GM21447 (cell line): ENCODE results near the gene KDF1.
"Not testable (repeated sequence)": the region's sequence is repeated elsewhere in the genome, so short reads cannot be mapped to it uniquely, and the experiment has no call there.

Source experiments
- ATAC-seq: cut with Tn5 transposase; IDR thresholded peaks from one replicate; pipeline ENCODE4 v1.9.1; 2021; ENCODE audit not compliant: unreplicated experiment

The KDF1 gene

DNA sequence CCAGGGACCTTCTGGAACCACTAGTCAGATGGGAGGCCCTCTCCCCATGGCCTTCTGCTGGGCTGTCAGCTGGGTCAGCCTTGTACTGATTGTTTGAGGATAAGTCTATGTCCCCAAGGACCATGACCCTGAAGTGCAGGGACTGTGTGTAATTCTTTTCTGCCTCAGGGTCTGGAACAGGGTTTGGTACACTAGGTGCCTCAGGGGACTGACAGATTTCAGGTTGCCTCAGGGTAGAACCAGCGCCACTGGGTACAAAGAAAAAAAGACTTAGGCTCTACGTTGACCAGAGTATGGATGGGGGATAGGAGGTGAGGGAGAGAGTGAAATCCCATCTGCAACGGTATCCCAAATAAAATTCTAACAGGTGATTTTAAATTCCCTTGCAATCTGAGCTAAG lies 3.0 kb downstream of the KDF1 start:
- ATAC-seq, result no peak

- ATAC-seq, result no peak
Observed at GRCh38 chr1:26956321-26956720, 3.9 kb downstream of the KDF1 start.

DNA sequence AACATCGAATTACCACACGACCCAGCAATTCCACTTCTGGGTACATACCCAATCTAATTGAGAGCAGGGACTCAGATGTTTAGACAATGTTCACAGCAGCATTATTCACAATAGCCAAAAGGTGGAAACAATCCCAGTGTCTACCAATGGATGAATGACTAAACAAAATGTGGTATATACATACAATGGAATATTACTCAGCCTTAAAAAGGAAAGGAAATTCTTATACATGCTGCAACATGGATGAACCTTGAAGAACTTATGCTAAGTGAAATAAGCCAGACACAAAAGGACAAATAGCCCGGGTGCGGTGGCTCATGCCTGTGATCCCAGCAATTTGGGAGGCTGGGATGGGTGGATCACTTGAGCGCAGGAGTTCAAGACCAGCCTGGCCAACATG lies 6.9 kb downstream of the KDF1 start:
- ATAC-seq, result no peak

DNA sequence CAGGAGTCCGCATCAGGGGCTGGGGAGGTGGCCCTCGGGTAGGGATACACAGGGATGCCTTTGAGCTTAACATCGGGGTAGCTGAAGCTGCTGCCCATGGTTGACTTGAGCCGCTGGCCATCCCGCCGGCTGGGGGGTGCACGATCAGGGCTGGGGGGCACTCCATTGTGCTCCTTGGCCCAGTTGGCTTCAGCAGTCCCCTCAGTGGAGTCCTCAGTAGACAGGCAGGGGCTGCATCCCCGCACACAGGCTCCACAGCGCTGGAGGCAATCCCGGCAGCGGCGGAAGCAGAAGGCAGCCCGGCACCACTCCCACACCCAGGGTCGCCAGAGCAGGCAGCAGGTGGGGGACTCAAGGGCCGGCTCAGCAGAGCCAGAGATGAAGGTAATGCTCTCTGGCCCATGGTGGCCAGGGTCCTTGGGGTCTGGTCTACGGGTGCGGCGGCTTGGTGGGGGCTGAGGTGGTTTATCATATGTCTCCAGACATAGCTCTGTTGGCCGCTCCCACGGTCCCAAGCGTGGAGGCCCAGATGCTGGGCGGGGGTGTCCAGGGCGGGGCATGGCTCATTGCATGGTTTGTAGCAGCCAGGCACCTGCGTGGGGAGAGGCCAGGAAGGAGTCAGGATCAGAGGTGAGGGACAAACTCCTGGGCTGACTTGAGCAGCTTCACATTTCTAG lies 8.3 kb downstream of the KDF1 start:
- no peak for ATAC-seq

DNA sequence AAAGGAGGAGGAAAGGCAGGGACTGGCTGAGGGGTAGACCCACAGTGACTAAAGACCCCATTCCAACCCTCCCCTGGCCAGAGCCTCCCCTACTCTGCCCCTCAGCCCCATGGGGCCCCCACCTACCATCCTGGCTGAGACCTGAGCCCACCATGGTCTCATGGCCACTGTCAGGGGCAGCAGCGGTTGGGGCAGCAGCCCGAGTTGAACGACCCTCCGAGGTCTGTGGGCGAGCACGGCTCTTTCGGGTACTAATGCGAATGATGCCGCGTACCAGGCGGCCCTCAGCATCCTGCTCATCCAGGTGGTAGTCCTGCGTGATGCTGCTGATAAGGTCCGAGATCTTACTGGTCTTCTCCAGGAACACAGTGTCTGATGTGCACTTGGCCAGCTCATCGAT lies 9.1 kb downstream of the KDF1 start:
- ATAC-seq, result no peak

GRCh38 chr1:26950602-26951001 lies 9.7 kb downstream of the KDF1 start:
- no peak for ATAC-seq

GRCh38 chr1:26949926-26950319 lies 10.3 kb downstream of the KDF1 start:
- ATAC-seq, result no peak

- ATAC-seq, result no peak
Observed at GRCh38 chr1:26949266-26949925, 10.9 kb downstream of the KDF1 start.

DNA sequence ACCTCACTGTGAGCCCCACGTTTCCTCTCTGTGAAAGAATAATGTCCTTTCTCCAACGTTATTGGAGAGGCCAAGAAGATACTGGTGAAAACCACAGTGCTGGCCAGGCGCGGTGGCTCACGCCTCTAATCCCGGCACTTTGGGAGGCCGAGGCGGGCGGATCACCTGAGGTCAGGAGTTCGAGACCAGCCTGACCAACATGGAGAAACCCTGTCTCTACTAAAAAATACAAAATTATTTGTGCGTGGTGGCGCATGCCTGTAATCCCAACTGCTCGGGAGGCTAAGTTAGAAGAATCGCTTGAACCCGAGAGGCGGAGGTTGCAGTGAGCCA lies 11.6 kb downstream of the KDF1 start:
- not testable (repeated sequence) for ATAC-seq

DNA sequence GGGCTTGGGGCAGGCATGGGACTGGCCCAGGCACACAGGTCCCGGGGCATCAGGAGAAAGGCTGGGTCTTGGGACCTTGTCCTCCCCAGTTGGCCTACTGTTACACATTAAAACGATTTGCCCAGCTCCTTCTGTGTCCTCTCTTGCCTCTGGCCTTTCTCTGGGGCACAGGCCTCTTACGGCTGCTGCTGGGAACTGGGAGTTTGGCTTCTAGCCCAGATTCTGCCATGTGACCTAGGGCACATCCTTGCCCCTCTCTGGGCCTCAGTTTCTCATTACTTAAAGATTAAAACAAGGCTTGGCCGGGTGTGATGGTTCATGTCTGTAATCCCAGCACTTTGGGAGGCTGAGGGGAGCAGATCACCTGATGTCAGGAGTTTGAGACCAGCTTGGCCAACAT lies 14.0 kb downstream of the KDF1 start:
- ATAC-seq, result no peak

GRCh38 chr1:26945728-26946127 lies 14.5 kb downstream of the KDF1 start:
- no peak for ATAC-seq

DNA sequence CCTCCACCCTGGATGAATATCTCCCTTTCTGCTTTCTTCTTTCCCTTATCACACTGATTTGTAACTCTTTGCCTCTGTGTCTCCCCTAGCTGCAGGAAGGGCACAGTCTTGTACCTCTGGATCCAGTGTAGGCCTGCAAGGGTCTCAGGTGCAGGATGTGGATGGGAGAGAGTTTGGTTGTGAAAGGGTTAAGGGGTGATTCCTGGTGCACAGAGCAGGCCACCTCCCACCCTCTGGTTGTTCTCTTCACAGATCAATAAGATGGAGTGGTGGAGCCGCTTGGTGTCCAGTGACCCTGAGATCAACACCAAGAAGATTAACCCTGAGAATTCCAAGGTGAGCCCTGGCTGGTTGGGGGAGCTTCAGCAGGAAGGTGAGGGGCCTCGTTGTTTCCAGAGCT lies 15.1 kb downstream of the KDF1 start:
- ATAC-seq, result no peak

DNA sequence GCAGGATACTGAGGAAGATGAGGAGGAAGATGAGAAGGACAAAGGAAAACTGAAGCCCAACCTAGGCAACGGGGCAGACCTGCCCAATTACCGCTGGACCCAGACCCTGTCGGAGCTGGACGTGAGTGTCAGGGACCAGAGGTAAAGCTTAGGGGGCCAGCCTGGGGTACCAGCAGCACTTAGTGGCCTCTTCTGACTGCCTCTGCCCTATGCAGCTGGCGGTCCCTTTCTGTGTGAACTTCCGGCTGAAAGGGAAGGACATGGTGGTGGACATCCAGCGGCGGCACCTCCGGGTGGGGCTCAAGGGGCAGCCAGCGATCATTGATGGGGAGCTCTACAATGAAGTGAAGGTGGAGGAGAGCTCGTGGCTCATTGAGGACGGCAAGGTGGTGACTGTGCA lies 17.6 kb downstream of the KDF1 start:
- no peak for ATAC-seq

DNA sequence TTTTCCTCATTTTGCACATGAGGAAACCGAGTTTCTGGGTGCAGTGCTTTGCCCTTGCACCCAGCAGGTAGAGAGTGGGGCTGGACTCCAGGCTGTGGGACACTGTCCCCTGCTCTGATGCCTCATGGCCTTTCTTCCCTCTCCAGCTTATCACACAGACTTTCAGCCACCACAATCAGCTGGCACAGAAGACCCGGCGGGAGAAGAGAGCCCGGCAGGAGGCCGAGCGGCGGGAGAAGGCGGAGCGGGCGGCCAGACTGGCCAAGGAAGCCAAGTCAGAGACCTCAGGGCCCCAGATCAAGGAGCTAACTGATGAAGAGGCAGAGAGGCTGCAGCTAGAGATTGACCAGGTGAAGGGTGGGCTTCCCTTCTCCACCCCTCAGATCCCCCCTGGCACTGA lies 19.0 kb downstream of the KDF1 start:
- ATAC-seq, result no peak

DNA sequence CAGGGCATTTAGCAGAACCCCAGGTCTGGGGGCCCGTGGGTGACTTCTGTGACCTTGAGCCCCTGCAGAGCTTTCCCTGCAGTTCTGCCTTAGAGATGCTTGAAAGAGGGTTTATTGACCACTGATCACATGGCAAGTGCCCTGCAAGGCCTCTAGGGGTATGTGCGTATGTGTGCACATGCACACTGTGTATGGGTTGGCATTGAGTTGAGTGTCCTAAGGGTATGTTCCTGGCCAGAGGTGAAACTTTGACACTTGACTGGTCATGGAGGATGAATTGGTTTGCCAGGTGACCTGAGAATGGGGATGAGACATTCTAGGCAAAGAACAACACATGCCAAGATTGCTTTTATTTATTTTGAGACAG lies 21.6 kb downstream of the KDF1 start:
- no peak for ATAC-seq

DNA sequence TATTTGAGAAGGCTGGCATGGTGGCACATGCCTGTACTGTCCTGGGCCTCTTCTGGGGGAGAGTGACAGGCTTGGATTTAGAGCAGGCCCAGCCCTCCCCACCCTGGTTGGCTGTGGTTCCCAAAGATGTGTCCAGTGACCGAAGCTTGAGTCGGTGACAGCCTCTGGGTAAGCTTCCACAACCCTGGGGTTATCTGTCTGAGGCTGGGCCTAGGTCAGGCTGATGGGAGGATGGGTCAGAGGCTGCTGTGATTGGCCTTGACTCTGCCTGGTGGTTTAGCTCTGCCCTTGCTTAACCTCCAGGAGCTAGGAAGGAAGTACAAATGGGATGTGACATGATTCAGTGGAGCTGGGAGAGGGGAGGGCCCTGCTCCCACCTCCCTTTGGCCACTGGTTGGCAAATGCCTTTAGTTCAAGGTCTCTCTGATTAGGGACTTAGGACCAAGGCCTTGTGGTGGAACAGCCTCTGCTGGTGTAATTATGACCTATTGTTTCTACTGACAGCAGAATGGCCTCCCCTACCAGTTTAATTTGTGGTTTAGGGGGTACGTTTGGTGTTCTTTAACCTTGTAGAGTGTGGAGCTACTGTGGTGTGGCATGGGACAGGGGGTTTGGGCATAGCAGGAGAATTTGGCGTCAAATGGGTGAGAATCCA lies 22.1 kb downstream of the KDF1 start:
- ATAC-seq, result no peak

DNA sequence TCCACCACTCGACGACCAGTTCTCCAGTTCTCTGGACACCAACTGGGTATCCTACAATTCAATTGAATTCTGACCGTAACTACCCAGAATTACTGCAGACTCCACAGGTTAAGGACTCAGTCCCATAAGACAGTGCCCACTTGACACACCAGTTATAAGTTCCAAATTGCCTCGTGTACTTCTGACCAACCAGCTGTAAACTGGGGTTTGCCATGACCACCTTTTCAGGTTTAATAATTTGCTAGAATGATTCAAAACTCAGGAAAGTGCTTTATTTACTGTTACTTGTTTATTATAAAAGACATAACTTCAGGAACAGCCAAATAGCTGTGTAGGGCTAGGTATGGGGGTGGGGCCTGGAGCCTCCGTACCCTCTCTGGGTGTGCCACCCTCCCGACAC lies 23.4 kb downstream of the KDF1 start:
- ATAC-seq, result no peak

- ATAC-seq, result no peak
Observed at GRCh38 chr1:26932531-26932930, 27.7 kb downstream of the KDF1 start.

- no peak for ATAC-seq
Observed at GRCh38 chr1:26923711-26924110, 36.6 kb downstream of the KDF1 start.

DNA sequence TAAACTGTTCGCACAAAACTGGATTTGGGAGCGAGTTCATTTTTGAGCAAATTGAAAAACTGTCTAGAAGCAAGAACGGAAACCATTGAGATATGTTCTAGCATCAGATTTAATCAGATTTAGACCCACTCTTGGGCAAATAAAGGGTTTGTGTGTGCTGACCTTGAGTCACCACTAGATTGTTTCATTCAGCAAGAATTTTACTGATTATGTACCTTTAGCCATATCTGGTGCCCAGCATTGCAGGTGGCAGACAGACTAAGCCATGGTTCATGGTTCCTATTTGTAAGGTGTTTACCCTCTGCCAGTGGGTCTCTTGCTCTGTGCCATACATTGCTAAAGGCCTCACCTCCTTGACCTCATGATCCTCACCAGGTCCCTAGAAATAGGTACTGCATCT lies 37.4 kb downstream of the KDF1 start:
- no peak for ATAC-seq

DNA sequence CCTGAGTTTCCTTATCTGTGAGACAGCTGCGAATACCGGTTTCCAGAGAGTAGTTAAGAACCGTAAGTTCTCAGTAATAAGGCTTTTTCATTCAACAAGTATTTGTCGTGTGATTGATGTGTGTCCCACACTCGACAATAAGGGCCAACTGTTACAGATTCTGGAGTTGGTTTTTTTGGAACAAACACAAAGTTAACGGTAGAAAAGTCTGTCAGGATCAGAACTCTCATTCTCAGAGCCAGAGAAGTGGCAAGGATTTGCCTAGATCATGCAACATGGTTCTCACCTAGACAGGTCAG lies 37.9 kb downstream of the KDF1 start:
- no peak for ATAC-seq

DNA sequence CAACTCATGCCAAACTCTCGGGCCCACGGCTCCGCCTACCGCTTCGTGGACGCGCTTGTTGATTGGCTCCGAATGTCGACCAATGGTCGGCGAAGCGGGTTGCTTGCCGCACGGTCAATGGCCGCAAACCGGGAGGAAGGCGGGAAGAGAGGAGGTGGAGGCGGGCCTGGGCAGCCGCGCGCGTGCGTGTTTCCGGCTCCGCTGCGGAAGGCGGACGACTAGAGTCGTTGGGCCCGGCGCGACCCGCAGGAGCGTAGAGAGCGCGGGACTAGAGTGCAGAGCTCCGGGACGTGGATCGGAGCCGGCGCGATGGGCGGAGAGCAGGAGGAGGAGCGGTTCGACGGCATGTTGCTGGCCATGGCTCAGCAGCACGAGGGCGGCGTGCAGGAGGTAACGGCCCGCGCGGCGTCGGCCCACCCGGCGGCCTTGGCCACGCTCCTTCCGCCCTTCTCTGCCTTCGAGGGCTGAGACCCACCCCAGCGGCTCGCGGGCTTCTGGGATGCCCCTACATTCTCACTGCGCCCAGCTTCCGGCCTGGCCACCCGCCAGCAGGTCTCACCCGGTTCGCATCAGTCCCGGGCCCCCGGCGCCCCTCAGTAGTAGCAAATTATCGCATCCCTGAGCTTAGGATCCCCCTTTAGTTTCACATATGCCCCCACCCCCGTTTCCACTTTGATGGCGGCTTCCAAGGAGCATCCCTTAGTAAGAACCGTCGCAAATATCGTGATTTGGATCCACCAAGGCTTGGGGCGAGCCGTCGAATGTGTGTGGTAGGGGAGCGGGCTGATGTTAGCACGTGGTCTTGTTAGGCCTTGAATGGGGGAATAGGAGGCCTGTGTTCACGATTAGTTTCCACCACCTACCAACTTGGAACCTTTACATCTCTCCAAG lies 38.5 kb downstream of the KDF1 start, which contains the start of gene NUDC:
Gene NUDC (plus strand): TSS at position 204 of the 891 bp plus-strand sequence. CDS start 106 bp downstream, at position 310.
- ATAC-seq, result peak; percentile 96
